ENCODE measurements around the gene CDADC1.

The CDADC1 gene

GRCh38 chr13:49308097-49308875 lies 60.6 kb downstream of the CDADC1 start:
- Histone ChIP-seq H3K9me3 (ENCODE audit: insufficient read depth, low read length) (no peaks in the 10 kb centered on the region), H3K4me1 (ENCODE audit: low read length) (peaks cover 6% of the 10 kb centered on the region; the same call in 1 of the 2 replicates), H2AFZ (ENCODE audit: low read depth, low read length) (no peak overlapping the region), H3K9ac (ENCODE audit: low read length) (no peak overlapping the region), H3K27me3 (ENCODE audit: low read depth, low read length) (no peaks in the 10 kb centered on the region), H3K27ac (ENCODE audit: low read length) (no peak overlapping the region), H4K20me1 (ENCODE audit: insufficient read depth, low read length) (no peaks in the 10 kb centered on the region), H3K4me2 (ENCODE audit: low read length) (no peak overlapping the region), H3K4me3 (ENCODE audit: low read length) (no peak overlapping the region), H3K79me2 (ENCODE audit: low read length) (no peaks in the 10 kb centered on the region), H3K36me3 (replicated peaks; ENCODE audit: low read depth, low read length) (no peaks in the 10 kb centered on the region)
- TF ChIP-seq CTCF (IDR thresholded peaks at IDR 0.05; ENCODE audit: low read depth, low read length): no peak
- no peak for TF ChIP-seq EZH2phosphoT487 (IDR thresholded peaks at IDR 0.05; ENCODE audit: low read depth)

GRCh38 chr13:49308921-49309408 lies 61.2 kb downstream of the CDADC1 start:
- H3K36me3 ChIP-seq (replicated peaks; ENCODE audit: low read depth, low read length): no peaks in the 10 kb centered on the region
- H3K9ac ChIP-seq (ENCODE audit: low read length): no peak overlapping the region
- H3K9me3 ChIP-seq (ENCODE audit: insufficient read depth, low read length): no peaks in the 10 kb centered on the region
- peaks cover 6% of the 10 kb centered on the region; the same call in 1 of the 2 replicates for H3K4me1 ChIP-seq (ENCODE audit: low read length)
- H3K79me2 ChIP-seq (ENCODE audit: low read length): no peaks in the 10 kb centered on the region
- H4K20me1 ChIP-seq (ENCODE audit: insufficient read depth, low read length): no peaks in the 10 kb centered on the region
- H3K27me3 ChIP-seq (ENCODE audit: low read depth, low read length): no peaks in the 10 kb centered on the region
- H2AFZ ChIP-seq (ENCODE audit: low read depth, low read length): no peak overlapping the region
- TF ChIP-seq EZH2phosphoT487 (IDR thresholded peaks at IDR 0.05; ENCODE audit: low read depth): no peak
- TF ChIP-seq CTCF (IDR thresholded peaks at IDR 0.05; ENCODE audit: low read depth, low read length): no peak
- H3K4me3 ChIP-seq (ENCODE audit: low read length): no peak overlapping the region
- no peak overlapping the region for H3K27ac ChIP-seq (ENCODE audit: low read length)
- no peak overlapping the region for H3K4me2 ChIP-seq (ENCODE audit: low read length)

GRCh38 chr13:49310251-49310650 lies 62.5 kb downstream of the CDADC1 start:
- Histone ChIP-seq H3K27me3 (ENCODE audit: low read depth, low read length) (no peaks in the 10 kb centered on the region), H3K4me1 (ENCODE audit: low read length) (peaks cover 6% of the 10 kb centered on the region; the same call in 1 of the 2 replicates), H2AFZ (ENCODE audit: low read depth, low read length) (no peak overlapping the region), H3K9ac (ENCODE audit: low read length) (no peak overlapping the region), H3K4me3 (ENCODE audit: low read length) (no peak overlapping the region), H3K4me2 (ENCODE audit: low read length) (no peak overlapping the region), H3K9me3 (ENCODE audit: insufficient read depth, low read length) (no peaks in the 10 kb centered on the region), H3K36me3 (replicated peaks; ENCODE audit: low read depth, low read length) (no peaks in the 10 kb centered on the region), H4K20me1 (ENCODE audit: insufficient read depth, low read length) (no peaks in the 10 kb centered on the region), H3K27ac (ENCODE audit: low read length) (no peak overlapping the region), H3K79me2 (ENCODE audit: low read length) (no peaks in the 10 kb centered on the region)
- TF ChIP-seq CTCF (IDR thresholded peaks at IDR 0.05; ENCODE audit: low read depth, low read length) (no peak), EZH2phosphoT487 (IDR thresholded peaks at IDR 0.05; ENCODE audit: low read depth) (no peak)

- Histone ChIP-seq H3K27ac (ENCODE audit: low read length) (no peak overlapping the region), H3K27me3 (ENCODE audit: low read depth, low read length) (no peaks in the 10 kb centered on the region), H3K4me2 (ENCODE audit: low read length) (no peak overlapping the region), H2AFZ (ENCODE audit: low read depth, low read length) (no peak overlapping the region), H3K4me3 (ENCODE audit: low read length) (no peak overlapping the region), H3K36me3 (replicated peaks; ENCODE audit: low read depth, low read length) (no peaks in the 10 kb centered on the region), H3K4me1 (ENCODE audit: low read length) (no peaks in the 10 kb centered on the region), H4K20me1 (ENCODE audit: insufficient read depth, low read length) (no peaks in the 10 kb centered on the region), H3K79me2 (ENCODE audit: low read length) (no peaks in the 10 kb centered on the region), H3K9me3 (ENCODE audit: insufficient read depth, low read length) (no peaks in the 10 kb centered on the region), H3K9ac (ENCODE audit: low read length) (no peak overlapping the region)
- TF ChIP-seq CTCF (IDR thresholded peaks at IDR 0.05; ENCODE audit: low read depth, low read length): no peak
- no peak for TF ChIP-seq EZH2phosphoT487 (IDR thresholded peaks at IDR 0.05; ENCODE audit: low read depth)
Measured at GRCh38 chr13:49311816-49312215, 64.1 kb downstream of the CDADC1 start.

All from OCI-LY3 (cell line).